Kidney (tissue), 14 donors: ENCODE measurements around the gene DNM2. TPM values are rescaled to one million over a fixed set of nuclear protein-coding genes. Genes with fewer than 3 reads are reported as not detected.

Experiments used
- DNase-seq, 5 donors: peaks; one replicate each; pipeline ENCODE4 v3.0.0-alpha.2; 2013 to 2020
- FAIRE-seq: peaks from 2 replicates; lab custom pipeline; 2012; peaks lifted over from hg19 to GRCh38; lab: Jason Lieb, UNC
- H3K27ac ChIP-seq, 2 donors: one replicate each; pipeline ENCODE4 v1.7.0; 2013; ENCODE audit warnings: low read depth in 2 of 2, low read length in 2 of 2, inconsistent platforms in 1 of 2
- H3K27me3 ChIP-seq: one replicate; pipeline ENCODE4 v1.7.1; 2013; ENCODE audit warnings: low read length, inconsistent platforms; ENCODE audit not compliant: control insufficient read depth, insufficient read depth
- H3K36me3 ChIP-seq, 3 donors: one replicate each; pipeline versions ENCODE4 v1.7.0 to v1.7.1; 2013; ENCODE audit warnings: low read length in 3 of 3, control low read depth in 1 of 3, inconsistent platforms in 1 of 3; ENCODE audit not compliant: insufficient read depth in 3 of 3, control insufficient read depth in 2 of 3
- H3K4me1 ChIP-seq, 3 donors: one replicate each; pipeline versions ENCODE4 v1.7.0 to v1.7.1; 2013; ENCODE audit warnings: low read length in 3 of 3, inconsistent platforms in 1 of 3, low read depth in 1 of 3; ENCODE audit not compliant: control insufficient read depth in 2 of 3, insufficient read depth in 2 of 3
- H3K4me3 ChIP-seq, 3 donors: one replicate each; pipeline versions ENCODE4 v1.7.0 to v1.8.1; 2013; ENCODE audit warnings: low read length in 3 of 3, control low read depth in 1 of 3, inconsistent platforms in 1 of 3
- H3K9ac ChIP-seq, 3 donors: one replicate each; pipeline versions ENCODE4 v1.7.0 to v1.7.1; 2013; ENCODE audit warnings: low read length in 3 of 3, control low read depth in 1 of 3, inconsistent platforms in 1 of 3
- H3K9me3 ChIP-seq, 3 donors: one replicate each; pipeline versions ENCODE4 v1.7.0 to v1.7.1; 2013; ENCODE audit warnings: low read length in 3 of 3, control low read depth in 1 of 3, inconsistent platforms in 1 of 3; ENCODE audit not compliant: control insufficient read depth in 2 of 3, insufficient read depth in 1 of 3
- intact Hi-C: fragments of 100-400 bp; cut with DNase I; formaldehyde crosslinking; loops from one replicate; pipeline ENCODE4 v1.11.1; 2022
- polyA plus RNA-seq: library from polyadenylated mRNA; stranded (reverse); fragments of 350-450 nt; fragmentation: Illumina TruSeq; extraction: RNeasy Lipid Tissue Mini Kit (QIAGEN cat#74804); gene quantifications from one replicate; pipeline ENCODE4 v1.2.3, GENCODE V29; 2014; ENCODE audit warnings: low read depth, low replicate concordance; ENCODE audit not compliant: insufficient read depth
- total RNA-seq: library from RNA; stranded (reverse); fragmentation: NEBNext Ultra II Directional; extraction: Animal tissue kit (Norgen Biotek cat#: 25700); gene quantifications from one replicate; pipeline ENCODE4 v1.2.1, GENCODE V29; 2021
- TF ChIP-seq, protein P1 (sequence below): IDR thresholded peaks from 3 replicates; pipeline ENCODE4 v1.5.1; 2012; ENCODE audit warnings: mild to moderate bottlenecking, moderate library complexity, borderline replicate concordance; ENCODE audit not compliant: insufficient read depth; ENCODE audit errors: extremely low read depth
- donor health status: control.
- donor health status: control.
- donor health status: control.
- donor health status: control.
- donor health status: control.
- donor health status: DM: yes; HTN: yes; CAD: no.
- donor health status: Normal renal cell carcinoma (clear cell type).

Gene DNM2
- total and polyA plus RNA-seq, 2 donors from 2014 or later = 79.0 to 226 TPM

DNA sequence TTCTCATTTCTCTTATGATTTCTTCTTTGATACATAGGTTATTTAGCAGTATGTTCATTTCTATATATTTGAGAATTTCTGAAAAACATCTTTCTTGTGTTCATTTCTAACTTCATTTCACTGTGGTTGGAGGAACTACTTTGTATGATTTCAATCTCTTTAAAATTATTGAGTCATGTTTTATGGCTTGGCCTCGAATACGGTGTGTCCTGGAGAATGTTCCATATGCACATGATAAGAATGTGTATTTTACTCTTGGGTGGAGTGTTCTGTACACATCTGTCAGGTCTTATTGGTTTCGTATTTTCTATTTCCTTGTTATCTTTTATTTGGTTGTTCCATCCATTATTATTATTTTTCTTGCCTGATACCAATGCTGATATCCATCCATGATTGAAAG is 22.9 kb downstream of the DNM2 start:
- no peak for DNase-seq
- intact Hi-C loops = no loop called here
- H3K9me3 ChIP-seq = no peaks in the 10 kb centered on the region
- TF ChIP-seq, protein P1, sequence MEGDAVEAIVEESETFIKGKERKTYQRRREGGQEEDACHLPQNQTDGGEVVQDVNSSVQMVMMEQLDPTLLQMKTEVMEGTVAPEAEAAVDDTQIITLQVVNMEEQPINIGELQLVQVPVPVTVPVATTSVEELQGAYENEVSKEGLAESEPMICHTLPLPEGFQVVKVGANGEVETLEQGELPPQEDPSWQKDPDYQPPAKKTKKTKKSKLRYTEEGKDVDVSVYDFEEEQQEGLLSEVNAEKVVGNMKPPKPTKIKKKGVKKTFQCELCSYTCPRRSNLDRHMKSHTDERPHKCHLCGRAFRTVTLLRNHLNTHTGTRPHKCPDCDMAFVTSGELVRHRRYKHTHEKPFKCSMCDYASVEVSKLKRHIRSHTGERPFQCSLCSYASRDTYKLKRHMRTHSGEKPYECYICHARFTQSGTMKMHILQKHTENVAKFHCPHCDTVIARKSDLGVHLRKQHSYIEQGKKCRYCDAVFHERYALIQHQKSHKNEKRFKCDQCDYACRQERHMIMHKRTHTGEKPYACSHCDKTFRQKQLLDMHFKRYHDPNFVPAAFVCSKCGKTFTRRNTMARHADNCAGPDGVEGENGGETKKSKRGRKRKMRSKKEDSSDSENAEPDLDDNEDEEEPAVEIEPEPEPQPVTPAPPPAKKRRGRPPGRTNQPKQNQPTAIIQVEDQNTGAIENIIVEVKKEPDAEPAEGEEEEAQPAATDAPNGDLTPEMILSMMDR = no peak
- H3K27ac ChIP-seq = no peak overlapping the region
- no peaks in the 10 kb centered on the region for H3K27me3 ChIP-seq
- peaks cover 0 to 4% (median 0%) of the 10 kb centered on the region in 3 donors for H3K36me3 ChIP-seq
- H3K4me3 ChIP-seq = no peak overlapping the region
- no peak for FAIRE-seq
- H3K4me1 ChIP-seq = peaks cover 0 to 35% (median 32%) of the 10 kb centered on the region in 3 donors
- H3K9ac ChIP-seq = no peak overlapping the region

DNA sequence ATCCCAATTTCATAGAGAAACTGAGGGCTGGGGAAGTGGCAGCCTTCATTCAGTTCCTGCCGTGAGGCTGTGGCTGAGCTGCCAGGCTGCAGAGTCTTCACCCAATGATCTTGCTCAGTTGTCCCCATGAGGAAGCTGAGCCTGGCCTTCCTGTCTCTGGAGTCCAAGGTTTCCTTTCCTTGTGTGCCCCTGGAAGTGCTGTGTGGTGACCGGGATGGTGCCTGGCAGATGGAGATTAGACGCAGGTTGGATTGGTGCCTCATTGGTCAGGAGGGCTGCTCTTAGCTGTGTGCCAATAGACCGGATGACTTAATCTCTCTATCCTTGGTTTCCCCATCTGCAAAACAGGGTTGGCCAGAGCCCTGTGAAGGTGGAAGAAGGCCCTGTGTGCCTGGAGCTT is 24.6 kb downstream of the DNM2 start:
- TF ChIP-seq, protein P1 = no peak
- no peaks in the 10 kb centered on the region for H3K36me3 ChIP-seq
- peak overlapping the region; percentile 2 to 47 for H3K27ac ChIP-seq
- H3K4me1 ChIP-seq = peaks cover 0 to 35% (median 32%) of the 10 kb centered on the region in 3 donors
- no peak overlapping the region for H3K4me3 ChIP-seq
- H3K27me3 ChIP-seq = no peaks in the 10 kb centered on the region
- FAIRE-seq (no peak), DNase-seq (no peak)
- peak overlapping the region in 1 of 3 donors; percentile 7 for H3K9ac ChIP-seq
- no peaks in the 10 kb centered on the region for H3K9me3 ChIP-seq
- intact Hi-C loops = no loop called here

DNA sequence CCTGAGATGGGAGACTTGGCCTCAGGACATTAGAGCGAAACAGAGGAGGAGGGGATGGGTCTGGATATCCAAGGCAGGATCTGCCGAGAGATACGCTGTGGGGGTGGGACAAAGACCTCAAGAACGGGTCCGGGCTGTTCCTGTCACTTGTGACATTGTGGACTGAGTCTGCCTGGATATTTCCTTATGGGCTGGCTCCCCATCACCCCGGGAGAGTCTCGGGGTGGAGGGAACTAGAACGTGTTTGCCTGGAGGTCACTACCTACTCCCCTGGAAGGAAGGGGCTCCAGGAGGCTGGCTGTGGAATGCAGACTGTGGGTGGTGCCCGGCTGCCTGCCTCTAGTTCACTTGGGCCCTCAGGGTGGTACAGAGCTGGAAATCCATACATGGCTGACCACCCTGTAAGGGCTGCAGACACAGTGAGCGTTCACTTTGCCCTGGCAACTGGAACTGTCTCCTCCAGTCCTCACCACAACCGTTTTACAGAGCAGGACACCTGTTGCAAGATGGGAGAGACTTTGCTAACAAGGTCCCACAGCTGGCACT is 26.4 kb downstream of the DNM2 start:
- peak in 4 of 5 donors; percentile 47 to 69 (median 60) for DNase-seq
- peaks cover 0 to 52% (median 50%) of the 10 kb centered on the region in 3 donors for H3K4me1 ChIP-seq
- peak overlapping the region in 1 of 3 donors; percentile 23 for H3K4me3 ChIP-seq

More for the DNA sequence above, 26.4 kb downstream of the DNM2 start:
- TF ChIP-seq, protein P1 = no peak
- no peaks in the 10 kb centered on the region for H3K27me3 ChIP-seq
- no peaks in the 10 kb centered on the region for H3K36me3 ChIP-seq
- no peak for FAIRE-seq
- peak overlapping the region in 1 of 3 donors; percentile 60 for H3K9ac ChIP-seq
- no peaks in the 10 kb centered on the region for H3K9me3 ChIP-seq
- H3K27ac ChIP-seq = peak overlapping the region; percentile 73 to 95
- intact Hi-C loops = no loop called here
